Naive thymus-derived CD8-positive, alpha-beta T cell (primary cell): ENCODE results near the gene SBNO2. TPM values are rescaled to one million over a fixed set of nuclear protein-coding genes. Genes with fewer than 3 reads are reported as not detected.

Experiments used
- ATAC-seq, 2 donors: fragments of 150-1000 bp; cut with Tn5 transposase in 1 of 2; sonication (Bioruptor Pico), chemical (Tn5 transposase) in 1 of 2; 1 replicate in 1 of 2; 2 replicates in 1 of 2; pipeline ENCODE4 v1.10.0; 2021; ENCODE audit warnings: mild to moderate bottlenecking in 2 of 2, moderate library complexity in 2 of 2
- POLR2A ChIA-PET: fragments of 350-600 bp; sonication (Branson Sonifier 250); formaldehyde crosslinking; loops from one replicate; lab custom pipeline; 2021; ENCODE audit warnings: antibody characterized with exemption; lab: Charles Lee
- DNase-seq, 10 donors: peaks; one replicate each; pipeline versions ENCODE4 v3.0.0 to v3.0.0-alpha.2; 2020 to 2022
- H3K27ac Mint-ChIP-seq, 10 donors: one replicate each; pipeline ENCODE4 v1.8.0; 2020 to 2022; ENCODE audit warnings: mild to moderate bottlenecking in 10 of 10, mixed read lengths in 10 of 10, moderate library complexity in 4 of 10, inconsistent platforms in 1 of 10
- H3K27me3 Mint-ChIP-seq, 5 donors: one replicate each; pipeline ENCODE4 v1.8.0; 2021 to 2022; ENCODE audit warnings: mixed read lengths in 5 of 5
- H3K36me3 Mint-ChIP-seq, 3 donors: one replicate each; pipeline ENCODE4 v1.8.0; 2020 to 2022; ENCODE audit warnings: mixed read lengths in 3 of 3, mild to moderate bottlenecking in 2 of 3, inconsistent platforms in 1 of 3
- H3K4me1 Mint-ChIP-seq, 4 donors: one replicate each; pipeline ENCODE4 v1.8.0; 2021 to 2022; ENCODE audit warnings: mixed read lengths in 4 of 4
- H3K4me3 Mint-ChIP-seq, 10 donors: one replicate each; pipeline ENCODE4 v1.8.0; 2020 to 2022; ENCODE audit warnings: mild to moderate bottlenecking in 10 of 10, mixed read lengths in 10 of 10, moderate library complexity in 6 of 10, inconsistent platforms in 1 of 10
- H3K9me3 Mint-ChIP-seq, 9 donors: one replicate each; pipeline ENCODE4 v1.8.0; 2020 to 2022; ENCODE audit warnings: mixed read lengths in 9 of 9, mild to moderate bottlenecking in 3 of 9, inconsistent platforms in 1 of 9, moderate library complexity in 1 of 9
- polyA plus RNA-seq, 3 donors: library from polyadenylated mRNA; unstranded; fragments of 300-500 nt; fragmentation: Illumina TruSeq; gene quantifications; one replicate each; pipeline ENCODE4 v1.2.3, GENCODE V29; 2021
- total RNA-seq, 8 experiments: library from RNA in 2 of 8; stranded (reverse) in 2 of 8; gene quantifications; one replicate each; pipeline ENCODE4 v1.2.3 and lab custom pipeline; 2021 to 2026

SBNO2 gene
- total and polyA plus RNA-seq, 5 experiments from 2014 or later, result 0.68 to 82.4 (median 2.3) TPM

DNA sequence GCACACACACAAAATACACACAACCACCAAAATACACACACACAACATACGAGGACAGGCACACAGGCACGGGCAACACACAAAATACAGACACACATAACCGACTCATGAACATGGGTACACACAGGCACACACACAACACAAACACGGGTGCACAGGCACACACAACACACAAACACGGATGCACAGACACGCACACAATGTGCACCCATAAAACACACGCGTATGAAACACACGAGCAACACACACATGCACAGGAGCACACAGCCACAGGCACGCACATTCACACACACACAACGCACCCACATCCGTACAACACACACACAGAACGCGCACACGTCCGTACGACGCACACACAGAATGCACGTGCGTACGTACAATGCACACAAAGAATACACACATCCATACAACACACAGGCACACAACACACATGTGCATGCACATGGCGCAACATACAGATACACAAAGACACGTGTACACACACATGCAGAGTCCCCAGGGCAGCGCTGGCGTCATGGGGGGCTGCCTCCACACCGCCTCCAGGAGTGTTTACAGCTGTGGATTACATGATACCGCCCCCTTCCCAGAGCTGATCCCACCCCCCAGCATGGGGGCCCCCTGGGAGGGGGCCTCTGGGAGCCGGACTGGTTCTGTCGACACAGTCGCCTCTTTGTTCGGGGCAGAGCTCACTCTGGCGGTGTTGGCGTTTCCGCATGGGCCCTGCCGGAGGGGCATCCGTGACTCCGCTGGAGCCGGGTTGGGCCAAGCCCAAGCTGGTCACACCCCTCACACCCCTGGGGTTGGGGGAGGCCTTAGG lies 2.9 kb downstream of the SBNO2 start:
- POLR2A ChIA-PET, result interaction anchor here (0.7 kb wide), 1 partner anchor 66 kb away, joined by 3 read pairs; no protein-coding TSS in a partner anchor
- Mint-ChIP-seq H3K4me1 (peaks cover 10 to 46% (median 26%) of the 10 kb centered on the region in 4 donors), H3K27ac (peak overlapping the region in 9 of 10 donors; percentile 3 to 92 (median 66)), H3K4me3 (peak overlapping the region in 9 of 10 donors; percentile 6 to 87 (median 45)), H3K36me3 (peaks cover 0 to 9% (median 4%) of the 10 kb centered on the region in 3 donors), H3K27me3 (no peaks in the 10 kb centered on the region), H3K9me3 (no peaks in the 10 kb centered on the region)
- ATAC-seq (no peak), DNase-seq (no peak)

DNA sequence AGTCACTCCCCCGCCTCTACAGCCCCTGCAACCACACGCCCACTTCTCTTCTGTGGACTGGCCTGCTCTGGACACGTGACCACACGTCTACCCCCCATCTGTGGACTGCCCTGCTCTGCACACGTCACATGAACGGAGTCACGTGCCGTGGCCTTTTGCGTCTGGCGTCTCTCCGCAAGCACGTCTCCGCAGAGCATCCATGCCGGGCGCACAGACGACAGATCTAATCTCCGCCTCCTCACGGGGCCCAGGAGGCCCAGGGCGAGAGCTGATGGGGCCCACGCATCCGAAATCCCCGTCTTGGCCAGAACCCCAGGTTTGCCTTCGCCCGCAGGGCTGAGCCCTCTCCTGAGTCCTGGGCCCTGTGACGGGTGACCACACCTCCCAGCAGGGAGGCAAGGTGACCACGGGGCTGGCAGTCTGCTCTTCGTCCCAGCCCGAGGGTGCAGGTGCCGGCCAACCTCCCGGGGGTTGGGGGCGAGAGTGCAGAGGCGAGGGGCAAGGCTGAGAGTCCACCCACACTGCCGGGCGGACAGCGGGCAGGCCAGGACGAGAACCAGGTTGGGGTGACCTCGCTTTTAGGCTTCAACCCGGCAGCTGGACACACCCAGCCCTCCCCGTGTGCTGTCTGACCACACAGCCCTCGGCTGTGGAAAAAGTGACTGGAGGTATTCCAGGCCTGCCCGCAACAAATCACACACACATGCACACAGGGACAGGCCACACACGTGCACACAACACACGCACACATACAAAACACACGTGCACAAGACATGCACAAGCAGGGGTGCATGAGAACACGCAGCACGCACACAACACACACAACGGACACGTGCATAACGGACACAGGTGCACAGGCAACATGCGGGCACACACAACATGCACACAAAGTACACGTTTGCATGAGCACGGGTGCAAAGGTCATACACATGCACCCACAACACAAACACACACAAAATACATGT lies 3.9 kb downstream of the SBNO2 start:
- POLR2A ChIA-PET, result no interaction called here
- peak overlapping the region in 8 of 10 donors; percentile 6 to 67 (median 56) for H3K4me3 Mint-ChIP-seq
- no peak for DNase-seq

DNA sequence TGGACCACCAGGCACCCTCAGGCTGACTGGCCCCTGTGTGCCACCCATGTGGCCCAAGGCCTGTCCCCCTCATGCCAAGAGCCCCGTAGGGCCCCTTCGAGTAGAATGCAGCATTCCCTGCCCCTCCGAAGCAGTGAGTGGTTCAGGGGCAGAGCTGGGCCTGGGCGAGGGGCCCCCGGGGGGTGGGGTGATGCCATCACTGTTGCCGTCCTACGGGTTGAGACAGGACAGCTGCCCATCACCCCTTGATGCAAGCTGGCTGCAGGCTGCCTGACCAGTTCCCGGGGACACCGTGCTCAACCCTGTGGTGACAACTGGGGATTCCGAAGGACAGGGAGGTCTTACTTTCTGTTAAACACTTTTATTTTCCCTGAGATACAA lies 4.7 kb downstream of the SBNO2 start:
- Mint-ChIP-seq H3K27me3 (no peaks in the 10 kb centered on the region), H3K4me1 (peaks cover 8 to 43% (median 24%) of the 10 kb centered on the region in 4 donors), H3K9me3 (no peaks in the 10 kb centered on the region), H3K36me3 (peaks cover 0 to 9% (median 4%) of the 10 kb centered on the region in 3 donors), H3K4me3 (peak overlapping the region in 2 of 10 donors; percentile 47 to 67), H3K27ac (peak overlapping the region in 1 of 10 donors; percentile 75)
- POLR2A ChIA-PET, result no interaction called here
- ATAC-seq (no peak), DNase-seq (no peak)

More for the DNA sequence above, 3.9 kb downstream of the SBNO2 start:
- peaks cover 0 to 9% (median 4%) of the 10 kb centered on the region in 3 donors for H3K36me3 Mint-ChIP-seq
- no peak for ATAC-seq
- no peaks in the 10 kb centered on the region for H3K9me3 Mint-ChIP-seq
- H3K27me3 Mint-ChIP-seq, result no peaks in the 10 kb centered on the region
- H3K27ac Mint-ChIP-seq, result peak overlapping the region in 7 of 10 donors; percentile 3 to 86 (median 36)
- H3K4me1 Mint-ChIP-seq, result peaks cover 10 to 46% (median 26%) of the 10 kb centered on the region in 4 donors

DNA sequence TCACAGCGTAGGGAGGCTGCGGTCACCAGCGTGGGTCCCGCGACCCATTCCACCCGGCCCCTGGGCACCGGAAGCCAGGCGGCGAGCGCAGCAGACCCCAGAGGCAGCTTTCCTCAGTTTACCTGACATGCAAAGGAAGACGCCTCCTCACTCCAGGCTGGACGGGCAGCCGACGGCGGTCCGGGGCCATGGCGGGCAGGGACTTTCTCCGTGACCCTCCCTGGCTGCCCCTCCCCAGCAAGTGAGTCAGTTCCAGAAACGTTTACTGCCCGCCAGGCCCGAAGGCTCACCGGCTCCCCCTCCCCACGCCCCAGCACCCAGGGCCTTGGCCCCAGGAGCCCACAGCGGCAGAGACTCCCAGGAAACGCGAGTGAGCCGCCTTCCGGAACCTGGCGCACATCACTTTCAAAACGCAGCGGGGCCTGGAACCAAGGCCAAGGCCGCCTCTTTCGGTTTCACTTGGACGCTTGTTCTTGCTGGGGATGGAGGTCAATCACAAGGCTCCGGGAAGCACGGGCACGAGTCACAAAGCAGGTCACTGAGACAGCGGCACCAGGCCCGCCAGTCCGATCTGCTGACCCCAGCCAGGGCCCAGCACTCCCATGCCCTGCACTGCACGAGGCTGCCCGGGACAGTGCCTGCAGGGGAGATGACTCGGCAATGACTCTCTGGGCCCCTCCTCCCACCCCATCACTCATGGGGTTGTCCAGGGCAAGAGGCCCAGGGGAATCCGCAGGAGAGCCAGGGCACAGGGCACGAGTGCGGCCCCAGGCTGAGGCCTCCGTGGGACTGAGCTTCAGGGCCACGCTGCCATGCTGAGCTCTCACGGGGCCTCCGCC lies 5.3 kb downstream of the SBNO2 start:
- Mint-ChIP-seq H3K27me3 (no peaks in the 10 kb centered on the region), H3K4me3 (no peak overlapping the region), H3K4me1 (peaks cover 8 to 41% (median 23%) of the 10 kb centered on the region in 4 donors), H3K9me3 (no peaks in the 10 kb centered on the region), H3K36me3 (peaks cover 0 to 9% (median 4%) of the 10 kb centered on the region in 3 donors), H3K27ac (peak overlapping the region in 1 of 10 donors; percentile 50)
- ATAC-seq (no peak), DNase-seq (no peak)
- POLR2A ChIA-PET, result interaction anchor here (0.5 kb wide), 1 partner anchor 171 kb away, joined by 4 read pairs; no protein-coding TSS in a partner anchor

DNA sequence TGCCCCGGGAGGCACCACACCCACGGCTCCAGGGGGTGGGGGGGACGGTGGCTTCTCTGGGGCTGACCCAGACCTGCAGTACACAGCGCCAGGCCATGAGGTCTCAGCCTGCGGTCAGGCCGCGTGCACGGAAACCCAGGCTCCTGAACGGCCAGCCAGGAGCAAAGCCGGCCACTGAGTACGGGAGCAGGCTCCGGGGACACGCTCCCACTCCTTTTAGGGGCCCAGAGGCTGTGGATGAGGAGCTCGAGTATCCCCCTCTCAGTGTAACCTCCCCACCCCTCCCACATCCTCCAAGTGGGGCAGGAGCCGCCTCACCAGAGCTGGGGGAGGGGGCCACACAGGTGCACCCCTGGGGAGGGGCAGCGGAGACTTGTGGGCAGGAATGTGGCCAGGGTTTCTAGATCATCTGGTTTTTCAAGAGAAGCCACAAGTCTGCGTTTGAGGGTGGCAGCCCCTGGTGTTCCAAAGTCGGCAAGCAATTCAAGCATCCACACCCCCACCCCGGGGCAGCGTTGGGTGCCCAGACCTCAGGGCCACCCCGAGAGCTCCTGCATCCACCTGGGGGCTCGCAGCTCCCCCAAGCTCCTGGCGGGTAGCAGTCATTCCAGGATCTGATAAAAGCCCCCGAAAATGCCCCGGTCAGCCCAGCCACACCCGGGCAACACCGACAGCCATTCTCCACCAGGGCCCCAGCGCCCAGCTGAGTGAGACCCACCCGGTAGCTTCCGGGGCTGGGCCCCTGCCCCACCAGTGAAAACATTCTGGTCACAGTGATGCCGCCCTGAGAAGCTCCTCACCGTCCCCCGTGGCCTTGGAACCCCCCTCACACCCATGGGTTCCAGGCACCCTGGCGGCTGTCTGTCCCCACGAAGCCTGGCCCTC lies 6.1 kb downstream of the SBNO2 start:
- Mint-ChIP-seq H3K9me3 (no peaks in the 10 kb centered on the region), H3K36me3 (peaks cover 0 to 10% (median 4%) of the 10 kb centered on the region in 3 donors), H3K4me1 (peaks cover 10 to 40% (median 26%) of the 10 kb centered on the region in 4 donors), H3K27ac (no peak overlapping the region), H3K4me3 (no peak overlapping the region), H3K27me3 (no peaks in the 10 kb centered on the region)
- ATAC-seq (no peak), DNase-seq (no peak)
- POLR2A ChIA-PET, result interaction anchor here (0.5 kb wide), 1 partner anchor 170 kb away, joined by 4 read pairs; no protein-coding TSS in a partner anchor

DNA sequence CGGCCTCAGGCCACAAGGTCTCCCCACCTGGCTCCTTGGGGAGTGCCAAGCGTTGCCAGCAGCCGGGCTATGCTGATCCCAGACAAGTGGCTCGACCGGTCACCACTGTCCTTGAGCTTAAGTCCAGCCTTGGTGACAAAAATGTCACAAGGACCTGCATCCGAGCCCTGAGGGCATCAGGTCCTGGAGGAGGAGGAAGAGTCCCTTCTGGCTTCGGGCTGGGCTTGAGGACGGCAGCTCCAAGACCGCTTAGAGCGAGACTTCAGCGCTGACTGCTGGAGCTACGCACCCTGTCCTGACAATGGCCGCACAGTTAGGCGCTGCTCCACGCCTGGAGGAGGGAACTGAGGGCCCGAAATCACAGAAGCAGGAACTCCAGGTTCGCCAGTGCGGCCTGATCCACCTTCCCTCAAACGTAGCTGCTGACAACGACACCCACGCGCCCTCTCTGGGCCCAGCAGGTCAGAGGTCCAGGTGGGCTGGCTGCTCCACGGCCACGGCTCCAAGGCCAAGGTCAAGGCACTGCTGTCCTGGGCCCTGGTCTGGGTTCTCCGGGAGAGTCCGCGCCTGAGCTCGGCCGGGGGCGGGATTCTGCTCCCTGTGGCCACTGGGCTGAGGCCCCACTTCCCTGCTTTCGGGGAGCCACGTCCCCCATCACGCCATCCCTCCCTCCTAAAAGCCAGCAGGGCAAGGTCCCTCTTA lies 7.0 kb downstream of the SBNO2 start:
- Mint-ChIP-seq H3K27ac (peak overlapping the region in 4 of 10 donors; percentile 49 to 82 (median 66)), H3K4me3 (no peak overlapping the region), H3K9me3 (no peaks in the 10 kb centered on the region), H3K27me3 (no peaks in the 10 kb centered on the region), H3K36me3 (peaks cover 0 to 12% (median 4%) of the 10 kb centered on the region in 3 donors), H3K4me1 (peaks cover 14 to 36% (median 25%) of the 10 kb centered on the region in 4 donors)
- no peak for DNase-seq
- POLR2A ChIA-PET, result interaction anchor here (0.5 to 1.1 kb wide), 3 partner anchors 102 to 112 kb away, joined by 3 to 5 read pairs (median 3); partner anchors contain the start of gene CIRBP
- ATAC-seq, result no peak

DNA sequence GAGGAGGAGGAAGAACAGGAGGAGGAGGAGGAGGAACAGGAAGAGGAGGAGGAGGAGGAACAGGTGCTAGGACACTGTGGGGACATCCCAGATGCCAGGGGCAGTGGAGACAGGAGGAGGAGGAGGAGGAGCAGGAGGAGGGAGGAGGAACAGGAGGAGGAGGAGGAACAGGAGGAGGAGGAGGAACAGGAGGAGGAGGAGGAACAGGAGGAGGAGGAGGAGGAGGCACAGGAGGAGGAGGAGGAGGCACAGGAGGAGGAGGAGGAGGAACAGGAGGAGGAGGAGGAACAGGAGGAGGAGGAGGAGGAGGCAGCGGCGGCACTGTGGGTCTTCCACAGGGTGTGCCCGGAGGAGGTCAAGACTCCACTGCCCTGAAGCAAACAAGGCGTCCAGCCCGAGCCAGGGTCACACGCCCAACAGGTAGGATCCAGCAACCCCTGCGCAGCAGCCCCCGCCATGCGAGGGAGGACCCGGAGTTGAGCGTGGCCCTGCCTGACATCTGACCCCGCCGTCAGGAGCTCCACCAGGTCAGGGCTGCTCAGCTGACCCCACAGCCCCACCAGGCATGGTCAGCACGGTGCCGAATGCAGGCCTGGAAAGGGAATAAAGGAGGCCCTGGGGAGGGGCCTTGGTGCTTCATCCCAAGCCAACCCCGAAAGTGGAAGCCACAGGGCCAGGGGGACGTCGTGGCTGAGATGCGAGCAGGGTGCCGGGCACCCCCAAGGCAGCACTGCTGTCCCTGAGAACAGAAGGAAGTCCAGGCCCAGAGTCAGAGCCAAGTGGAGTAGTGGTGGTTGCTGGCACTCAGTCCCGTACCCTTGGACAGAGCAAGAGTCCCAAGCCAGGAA lies 9.2 kb downstream of the SBNO2 start:
- no peak overlapping the region for H3K4me3 Mint-ChIP-seq
- POLR2A ChIA-PET, result interaction anchor here (0.7 kb wide), 1 partner anchor 47 kb away, joined by 3 read pairs; no protein-coding TSS in a partner anchor
- no peak for DNase-seq
- H3K27me3 Mint-ChIP-seq, result no peaks in the 10 kb centered on the region
- ATAC-seq, result no peak
- H3K36me3 Mint-ChIP-seq, result peaks cover 0 to 9% (median 4%) of the 10 kb centered on the region in 3 donors
- no peaks in the 10 kb centered on the region for H3K9me3 Mint-ChIP-seq
- H3K27ac Mint-ChIP-seq, result peak overlapping the region in 1 of 10 donors; percentile 53
- peaks cover 7 to 20% (median 14%) of the 10 kb centered on the region in 4 donors for H3K4me1 Mint-ChIP-seq

DNA sequence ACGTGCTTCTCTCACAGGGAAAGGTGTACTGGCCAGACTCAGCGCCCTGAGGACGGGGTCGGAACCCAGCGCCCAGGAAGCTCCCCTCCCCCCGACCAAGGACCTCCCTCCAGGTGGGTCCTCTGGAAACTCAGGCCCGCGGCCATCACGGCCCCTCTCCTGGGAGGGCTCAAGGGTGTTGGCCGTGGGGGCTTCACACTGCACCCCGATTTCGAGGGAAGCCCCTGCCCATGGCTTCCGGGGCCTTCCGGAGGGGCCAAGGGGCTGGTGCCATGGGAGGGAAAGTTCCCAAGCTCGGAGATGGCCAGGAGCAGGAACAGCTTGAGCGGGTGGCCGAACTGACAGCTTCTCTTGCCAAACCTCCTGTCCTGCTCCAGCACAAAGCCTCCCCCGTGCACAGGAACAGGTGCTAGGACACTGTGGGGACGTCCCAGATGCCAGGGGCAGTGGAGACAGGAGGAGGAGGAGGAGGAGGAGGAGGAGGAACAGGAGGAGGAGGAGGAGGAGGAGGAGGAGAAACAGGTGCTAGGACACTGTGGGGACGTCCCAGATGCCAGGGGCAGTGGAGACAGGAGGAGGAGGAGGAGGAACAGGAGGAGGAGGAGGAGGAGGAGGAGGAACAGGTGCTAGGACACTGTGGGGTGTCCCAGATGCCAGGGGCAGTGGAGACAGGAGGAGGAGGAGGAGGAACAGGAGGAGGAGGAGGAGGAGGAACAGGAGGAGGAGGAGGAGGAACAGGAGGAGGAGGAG lies 10.0 kb downstream of the SBNO2 start:
- peak overlapping the region in 1 of 10 donors; percentile 10 for H3K4me3 Mint-ChIP-seq
- DNase-seq (no peak), ATAC-seq (no peak)
- H3K9me3 Mint-ChIP-seq, result no peaks in the 10 kb centered on the region
- H3K4me1 Mint-ChIP-seq, result peaks cover 7 to 16% (median 10%) of the 10 kb centered on the region in 4 donors
- H3K27ac Mint-ChIP-seq, result no peak overlapping the region
- POLR2A ChIA-PET, result interaction anchor here (0.6 kb wide), 1 partner anchor 710 kb away, joined by 6 read pairs; no protein-coding TSS in a partner anchor
- no peaks in the 10 kb centered on the region for H3K27me3 Mint-ChIP-seq
- H3K36me3 Mint-ChIP-seq, result peaks cover 0 to 6% (median 4%) of the 10 kb centered on the region in 3 donors

DNA sequence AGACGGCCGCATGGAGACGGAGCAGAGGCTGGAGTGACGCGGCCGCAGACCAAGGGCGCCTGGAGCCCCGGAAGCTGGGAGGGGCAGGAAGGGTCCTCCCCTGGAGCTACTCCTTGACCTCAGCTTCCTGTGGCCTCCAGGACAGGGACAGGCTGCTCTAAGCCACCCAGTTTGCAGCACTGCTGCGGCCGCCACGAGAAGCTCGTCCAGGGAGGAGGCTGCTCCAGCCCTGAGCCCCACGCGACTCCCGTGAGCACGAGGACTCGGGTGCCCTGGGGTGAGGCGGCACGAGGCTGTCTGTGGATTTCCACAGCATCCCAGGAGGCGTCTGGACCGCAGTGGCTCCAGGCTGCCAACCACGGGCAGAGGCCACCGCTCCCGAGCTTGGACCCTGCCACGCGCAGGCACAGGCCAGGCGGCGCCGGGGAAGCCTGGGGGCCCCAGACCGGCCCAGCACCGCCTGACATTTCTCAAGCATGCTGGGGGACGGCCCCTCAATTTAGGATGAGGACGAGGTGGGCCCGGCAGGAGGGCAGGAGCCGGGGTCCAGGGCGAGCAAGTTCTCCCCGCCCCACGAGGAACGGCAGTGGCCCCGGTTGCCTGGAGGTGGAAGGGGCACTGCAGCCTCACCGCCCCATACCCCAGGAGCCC lies 10.7 kb downstream of the SBNO2 start:
- ATAC-seq (no peak), DNase-seq (no peak)
- Mint-ChIP-seq H3K4me3 (peak overlapping the region in 1 of 10 donors; percentile 10), H3K36me3 (peaks cover 0 to 6% (median 4%) of the 10 kb centered on the region in 3 donors), H3K27me3 (no peaks in the 10 kb centered on the region), H3K9me3 (no peaks in the 10 kb centered on the region), H3K27ac (no peak overlapping the region), H3K4me1 (peaks cover 5 to 15% (median 8%) of the 10 kb centered on the region in 4 donors)
- POLR2A ChIA-PET, result interaction anchor here (0.5 to 0.6 kb wide), 2 partner anchors 180 to 711 kb away, joined by 6 to 7 read pairs; no protein-coding TSS in a partner anchor
